Measurements from ENCODE around the gene SEC61G. TPM values are rescaled to one million over a fixed set of nuclear protein-coding genes. Genes with fewer than 3 reads are reported as not detected.

The SEC61G gene
- total and polyA plus RNA-seq, 2 donors from 2014 or later, result 95.3 to 277 TPM

- no peaks in the 10 kb centered on the region for H3K4me1 ChIP-seq (ENCODE audit: control insufficient read depth in 2 of 3, insufficient read depth in 2 of 3, low read depth in 1 of 3, low read length in 3 of 3)
- no peak for TF ChIP-seq CTCF (IDR thresholded peaks at IDR 0.05; ENCODE audit: borderline replicate concordance, extremely low read depth, insufficient read depth)
- H3K27ac ChIP-seq (ENCODE audit: low read depth in 2 of 2, low read length in 2 of 2), result no peak overlapping the region
- no peak for FAIRE-seq
- no peak for DNase-seq
- intact Hi-C loops (cut with DNase I), result no loop called here
- no peaks in the 10 kb centered on the region for H3K27me3 ChIP-seq (ENCODE audit: control insufficient read depth, insufficient read depth, low read length)
- H3K4me3 ChIP-seq (ENCODE audit: low read length in 3 of 3), result no peak overlapping the region
- peaks cover 0 to 5% (median 0%) of the 10 kb centered on the region in 3 donors for H3K9me3 ChIP-seq (ENCODE audit: control insufficient read depth in 2 of 3, insufficient read depth in 1 of 3, low read length in 3 of 3)
- H3K9ac ChIP-seq (ENCODE audit: low read length in 3 of 3), result no peak overlapping the region
- H3K36me3 ChIP-seq (ENCODE audit: control insufficient read depth in 2 of 3, insufficient read depth in 3 of 3, low read length in 3 of 3), result no peaks in the 10 kb centered on the region
These were observed 54.2 kb downstream of the SEC61G start for GRCh38 chr7:54704851-54705250.

Other genes starting within 250 kb of the SEC61G start
- not detected for gene VSTM2A, start 216.8 kb downstream of the SEC61G start, total RNA-seq
- not detected for gene VSTM2A, start 216.8 kb downstream of the SEC61G start, polyA plus RNA-seq (ENCODE audit: insufficient read depth, low read depth, low replicate concordance)